ENCODE measurements around the gene ABI2.

Gene ABI2

DNA sequence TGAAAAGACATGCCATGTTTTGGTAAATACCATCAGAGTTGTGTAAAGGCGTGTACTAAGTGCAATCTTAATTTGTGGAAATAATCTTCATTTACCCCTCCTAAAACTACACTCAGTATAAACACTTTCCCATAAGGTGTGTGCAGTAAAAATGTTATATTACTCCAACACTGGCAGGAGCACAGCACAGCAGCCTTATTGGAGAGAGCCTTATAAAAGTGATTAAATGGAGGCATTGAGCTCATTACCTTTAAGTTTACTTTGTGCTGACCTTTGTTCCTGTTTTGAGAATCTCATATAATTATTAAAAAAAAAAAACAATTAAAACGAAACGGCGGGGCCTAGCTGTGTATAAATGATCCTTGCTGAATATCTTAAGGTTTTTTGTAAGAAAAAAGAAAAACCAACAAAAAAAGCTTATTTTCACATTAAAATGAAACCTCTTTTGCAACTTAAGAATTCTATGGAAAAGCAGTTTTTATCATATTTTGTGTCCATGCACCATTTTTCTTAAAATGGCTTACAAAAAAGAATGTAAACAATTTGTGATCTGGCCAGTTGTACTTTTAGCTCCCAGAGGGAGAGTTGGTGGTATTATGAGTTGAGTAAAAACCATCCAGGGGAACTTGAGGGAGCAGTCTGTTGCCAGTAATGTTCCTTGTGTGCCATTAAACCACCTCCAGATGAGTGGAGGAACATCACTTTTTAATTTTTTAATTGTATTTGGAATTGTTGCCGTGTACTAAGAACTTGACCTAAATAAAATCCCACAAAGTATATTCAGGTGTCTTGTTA lies 103.4 kb downstream of the ABI2 start:
- DNase-seq = no peak

DNA sequence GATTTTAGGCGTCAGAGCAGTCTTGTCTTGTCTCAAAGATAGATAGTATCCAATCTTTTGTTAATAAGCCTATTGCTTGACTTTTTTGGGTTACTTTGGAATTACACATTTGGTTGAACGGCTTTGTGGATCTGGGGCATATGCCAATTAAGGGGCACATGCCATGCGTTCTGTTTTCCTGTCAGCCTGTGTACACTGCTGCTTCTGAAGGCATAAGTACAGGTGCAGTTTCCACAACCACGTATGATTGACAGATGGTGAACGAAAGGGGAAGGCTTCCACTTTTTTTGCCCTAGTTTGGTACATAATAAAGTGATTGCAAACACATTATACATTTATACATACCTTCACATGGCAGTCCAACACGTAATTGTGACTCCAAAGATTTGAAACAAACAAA lies 104.6 kb downstream of the ABI2 start:
- no peak for DNase-seq

DNA sequence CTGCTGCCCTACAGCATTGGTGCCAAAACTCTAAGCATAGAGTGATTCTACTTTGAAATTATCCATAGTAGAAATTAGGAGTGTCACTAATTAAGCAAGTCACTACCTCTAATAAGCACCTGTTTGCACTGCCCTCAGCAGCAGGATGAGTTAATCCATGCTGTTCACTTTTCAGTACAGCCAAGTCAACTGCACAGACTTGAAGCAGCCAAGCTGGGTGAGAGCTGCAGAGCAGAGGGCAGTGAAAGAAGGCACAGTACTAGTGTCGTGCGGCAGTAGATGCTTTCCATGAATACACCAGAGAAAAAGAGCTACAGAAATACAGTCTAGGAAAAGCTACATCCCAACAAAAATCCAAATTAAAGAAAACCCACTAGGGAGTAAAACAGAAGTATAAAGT lies 108.3 kb downstream of the ABI2 start:
- DNase-seq = no peak

DNA sequence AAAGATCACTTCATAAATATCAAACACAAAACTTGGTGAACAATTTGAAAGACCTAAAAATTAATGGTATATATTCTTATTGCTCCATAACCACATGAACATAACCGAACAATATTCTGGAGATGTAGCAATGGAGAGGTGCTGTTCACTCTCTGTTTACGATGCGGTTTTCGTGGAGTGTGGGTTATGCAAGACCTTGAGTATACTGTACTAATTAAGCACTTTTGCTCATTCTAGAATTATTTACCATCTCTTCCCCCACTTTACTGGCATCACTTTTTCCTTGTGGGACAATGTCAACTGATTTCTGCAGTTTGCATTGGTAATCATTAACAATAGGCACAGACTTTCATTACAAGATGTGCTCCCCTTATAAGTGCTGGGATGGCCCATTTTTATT lies 109.3 kb downstream of the ABI2 start:
- DNase-seq = no peak

DNA sequence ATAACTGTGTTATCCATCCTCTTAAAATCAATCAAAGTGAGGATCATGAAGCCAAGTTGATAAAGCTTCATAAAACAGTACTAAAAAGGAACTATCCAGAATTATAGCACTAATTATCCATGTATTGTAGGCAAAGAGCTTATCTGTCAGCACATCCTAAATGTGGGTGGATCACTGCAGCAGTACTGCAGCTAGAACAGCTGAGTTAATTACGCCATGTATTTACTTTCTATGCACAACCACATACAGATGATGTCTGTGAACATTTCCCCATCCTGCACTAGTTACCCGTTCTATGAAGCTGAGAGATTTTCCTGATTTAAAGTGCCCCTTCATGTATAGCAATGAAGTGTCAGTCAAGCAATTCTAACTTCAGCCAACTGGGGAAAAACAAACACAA lies 110.3 kb downstream of the ABI2 start:
- DNase-seq = no peak

DNA sequence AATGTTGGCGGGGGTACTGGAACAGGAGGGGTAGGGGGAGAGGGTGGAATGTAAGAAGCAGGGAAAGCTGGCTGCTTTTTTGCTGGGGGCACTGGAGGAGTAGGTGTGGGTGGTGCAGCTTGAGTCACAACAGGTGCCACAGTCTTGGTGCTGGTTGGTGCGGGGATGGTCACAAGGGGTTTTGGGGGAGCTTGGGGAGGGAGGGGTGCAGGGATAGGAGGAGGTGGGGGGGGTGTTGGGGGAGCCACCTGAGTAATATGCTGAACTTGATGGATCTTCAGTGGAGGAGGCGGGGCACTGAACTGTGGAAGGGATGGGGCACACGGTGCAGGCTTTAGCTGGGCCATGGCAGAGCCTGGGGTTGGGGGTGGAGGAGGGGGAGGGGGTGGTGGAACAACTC lies 112.5 kb downstream of the ABI2 start:
- no peak for DNase-seq

DNA sequence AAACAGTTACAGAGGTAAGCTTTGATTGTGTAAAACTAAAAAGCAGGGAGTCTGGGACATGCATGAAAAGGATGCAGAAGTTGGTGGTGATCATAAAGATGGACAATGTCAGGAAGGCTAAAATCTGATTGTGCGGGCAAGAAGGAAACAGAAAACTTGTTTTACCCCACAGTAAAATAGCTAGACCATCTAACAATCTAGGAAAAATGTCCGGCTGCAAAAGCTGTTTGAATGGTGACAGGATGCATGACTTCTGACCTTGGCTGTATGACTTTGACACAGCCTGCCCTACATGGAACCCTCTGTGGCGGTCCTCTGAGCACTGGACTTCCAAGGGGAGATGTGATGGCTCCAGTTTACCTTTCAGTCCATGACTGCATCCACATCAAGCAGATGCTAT lies 113.3 kb downstream of the ABI2 start:
- no peak for DNase-seq

DNA sequence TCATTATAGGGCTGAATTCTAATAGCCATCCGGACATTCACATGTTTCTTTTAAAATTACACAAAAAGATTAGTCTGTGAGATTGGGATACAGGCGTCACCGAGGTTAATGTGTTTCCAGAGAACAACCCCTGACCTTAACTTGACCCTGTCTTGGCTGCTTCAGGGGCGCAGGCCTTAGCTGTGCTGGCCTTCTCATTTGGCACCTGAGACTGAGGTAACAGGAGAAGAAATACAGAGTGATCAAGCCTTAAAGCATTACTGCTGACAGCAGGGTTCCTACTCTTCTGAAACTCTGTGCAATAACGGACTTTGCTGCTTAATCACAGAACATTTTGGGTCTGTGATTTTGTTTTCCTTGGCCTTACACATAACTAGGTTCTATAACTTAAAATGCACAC lies 114.3 kb downstream of the ABI2 start:
- DNase-seq = no peak

DNA sequence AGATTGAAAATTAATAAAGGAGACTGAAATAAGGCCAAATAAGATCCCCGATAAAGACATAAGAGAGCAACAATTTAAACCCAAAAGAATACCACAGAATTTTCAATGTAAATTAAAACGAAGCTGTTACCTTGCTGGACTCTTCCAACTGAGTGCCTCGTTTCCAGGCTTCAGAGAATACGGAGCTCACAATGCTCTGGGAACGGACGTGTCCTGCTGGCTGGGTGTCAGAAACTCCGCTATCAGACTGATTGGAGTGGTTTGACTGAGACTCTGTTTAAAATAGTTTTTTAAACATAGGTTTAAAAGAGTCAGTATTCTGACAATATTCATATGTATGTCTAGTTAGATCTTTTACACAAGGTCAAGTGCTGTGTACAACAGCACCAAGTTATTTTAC lies 116.5 kb downstream of the ABI2 start:
- no peak for DNase-seq

DNA sequence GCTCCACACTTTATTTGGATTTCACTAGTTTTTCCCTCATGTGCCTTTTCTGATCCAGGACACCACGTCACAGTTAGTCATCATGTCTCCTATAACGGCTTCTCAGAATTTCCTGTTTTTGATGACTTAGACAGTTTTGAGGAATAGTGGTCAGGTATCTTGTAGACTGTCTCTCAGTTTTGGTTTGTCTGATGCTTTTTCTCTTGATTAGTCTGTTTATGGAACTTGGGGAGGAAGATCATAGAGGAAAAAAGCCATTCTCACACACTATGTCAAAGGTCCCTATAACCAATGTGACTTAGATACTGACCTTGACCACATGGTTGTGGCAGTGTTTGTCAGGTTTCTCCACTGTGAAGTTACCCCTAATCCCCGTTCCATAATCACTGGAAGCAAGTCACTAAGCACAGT lies 117.9 kb downstream of the ABI2 start:
- no peak for DNase-seq

DNA sequence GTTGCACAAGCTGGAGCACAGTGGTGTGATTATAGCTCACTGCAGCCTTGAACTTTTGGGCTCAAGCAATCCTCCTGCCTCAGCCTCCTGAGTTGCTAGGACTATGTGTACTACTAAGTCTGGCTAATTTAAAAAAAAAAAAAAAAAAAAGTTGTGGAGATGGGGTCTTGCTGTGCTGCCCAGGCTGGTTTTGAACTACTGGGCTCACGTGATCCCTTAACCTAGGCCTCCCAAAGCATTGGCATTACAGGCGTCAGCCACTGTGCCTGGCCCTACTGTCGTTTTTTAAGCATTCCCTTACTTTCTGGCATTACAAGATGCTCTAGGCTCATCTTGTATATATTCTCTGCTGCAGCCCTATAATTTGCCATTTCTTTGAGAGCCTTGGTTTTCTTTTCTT lies 118.6 kb downstream of the ABI2 start:
- no peak for DNase-seq

DNA sequence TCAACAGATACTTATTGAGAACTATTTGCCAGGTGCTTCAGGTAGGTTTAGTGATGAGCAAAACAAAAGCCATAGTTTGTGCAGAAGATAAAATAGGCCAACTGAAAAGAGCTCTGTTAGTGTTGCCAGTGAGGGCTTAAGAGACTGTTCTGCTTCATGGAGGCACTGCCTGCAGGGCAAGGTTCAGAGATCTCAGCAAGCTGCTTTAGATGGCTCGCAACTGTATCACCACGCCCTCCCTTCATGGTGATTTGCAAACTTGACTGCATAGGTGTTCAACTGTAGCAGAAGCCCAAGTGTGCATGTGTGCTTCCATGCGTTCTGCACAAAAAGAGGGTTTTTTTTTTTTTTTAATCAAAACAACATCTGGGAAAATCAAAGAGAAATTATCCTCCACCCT lies 122.4 kb downstream of the ABI2 start:
- no peak for DNase-seq

DNA sequence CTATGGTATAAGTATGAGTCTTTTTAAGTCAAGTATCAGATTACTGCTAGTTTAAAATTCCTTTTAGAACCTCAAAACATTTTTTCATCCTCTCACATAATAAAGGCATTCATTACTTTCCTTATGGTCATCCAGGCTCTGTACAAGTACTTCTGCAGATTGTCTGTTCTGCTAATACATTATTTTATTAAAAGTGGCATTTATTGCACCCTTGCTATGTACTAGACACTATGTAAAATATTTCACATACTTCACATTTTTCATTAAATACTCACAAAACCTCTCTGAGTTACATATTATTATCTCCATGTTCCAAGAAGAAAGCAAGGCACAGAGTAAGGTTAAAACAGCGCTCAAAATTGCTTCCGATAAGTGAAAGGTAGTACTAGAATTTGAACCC lies 122.8 kb downstream of the ABI2 start:
- DNase-seq = no peak

DNA sequence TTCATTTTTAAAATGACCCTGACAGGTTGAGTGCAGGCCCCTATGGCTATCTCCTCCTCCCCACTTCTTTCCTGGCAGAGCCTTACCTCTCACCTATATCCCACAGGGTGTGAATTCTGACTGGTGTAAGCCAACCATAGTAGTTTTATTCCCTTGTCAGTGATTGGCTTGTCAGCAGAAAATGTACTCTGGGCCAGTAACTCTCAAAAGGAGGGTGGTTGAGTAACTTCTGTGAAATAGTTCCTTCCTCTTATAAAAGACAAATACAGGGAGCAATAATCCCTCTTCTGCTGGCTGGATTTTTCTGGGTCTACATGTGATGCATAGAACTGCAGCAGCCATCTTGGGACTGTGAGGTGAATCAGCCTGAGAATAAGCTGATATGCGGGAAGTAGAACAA lies 123.5 kb downstream of the ABI2 start:
- no peak for DNase-seq

DNA sequence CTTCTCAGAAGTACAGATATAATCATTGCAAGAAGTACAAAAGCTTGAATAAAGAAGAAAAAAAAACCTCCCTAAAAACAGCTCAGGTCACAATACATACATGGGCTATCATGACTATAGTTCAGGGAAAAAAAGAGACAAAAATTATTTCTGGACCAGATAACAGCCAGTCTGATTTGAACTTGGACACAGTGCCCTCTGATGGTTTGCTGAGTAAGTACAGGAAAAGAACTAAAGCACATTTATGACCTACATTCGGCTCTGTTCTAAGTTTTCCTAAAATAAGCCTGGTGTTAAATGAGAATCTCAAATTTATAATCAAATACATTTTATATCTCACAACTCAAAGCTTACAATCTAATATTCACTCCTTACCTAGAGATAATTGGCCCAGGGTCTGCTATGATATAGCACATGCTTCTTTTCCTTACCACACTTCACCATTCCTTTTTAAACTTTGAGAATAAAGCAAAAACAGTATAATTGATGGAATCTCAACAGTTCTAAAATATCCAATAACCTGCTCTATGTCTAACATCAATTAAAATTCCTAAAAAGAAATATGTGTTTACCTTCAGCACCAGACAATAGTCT lies 125.8 kb downstream of the ABI2 start:
- peak; percentile 8 to 21 for DNase-seq

DNA sequence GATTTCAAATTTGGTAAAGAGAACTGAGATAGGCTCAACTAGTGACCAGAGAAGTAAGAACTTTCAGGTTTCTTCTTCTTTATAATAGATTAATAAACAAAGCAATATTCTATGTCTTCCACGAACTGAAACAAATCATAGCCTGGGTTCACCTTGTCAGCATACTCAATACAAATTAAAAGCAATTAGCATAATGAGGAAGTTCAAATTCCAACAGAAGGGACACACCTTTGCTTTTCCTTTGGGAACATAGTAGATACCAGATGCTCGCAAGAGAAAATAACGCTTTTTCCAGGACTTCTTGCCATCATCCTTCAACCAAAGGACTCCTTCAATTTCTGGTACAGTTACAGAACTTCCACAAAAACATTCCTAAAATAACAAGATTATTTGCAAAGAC lies 127.0 kb downstream of the ABI2 start:
- DNase-seq = no peak

DNA sequence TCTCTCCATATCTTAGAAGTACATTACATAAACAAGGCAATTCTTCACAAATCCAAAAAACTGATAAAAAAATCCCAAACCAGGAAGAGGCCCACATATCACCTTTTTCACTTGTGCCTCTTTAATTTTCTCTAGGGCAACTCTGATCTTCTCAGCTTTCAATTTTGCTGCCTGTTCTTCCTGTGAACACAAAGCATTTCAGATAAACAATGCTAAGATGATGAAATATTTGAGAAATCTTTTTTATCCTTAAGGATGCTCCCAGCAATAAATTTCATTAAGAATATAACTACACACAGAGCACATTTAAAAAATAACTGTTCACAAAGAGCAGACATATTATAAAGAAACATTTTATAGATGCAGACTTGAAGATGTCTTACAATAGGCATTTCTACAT lies 133.6 kb downstream of the ABI2 start:
- no peak for DNase-seq

DNA sequence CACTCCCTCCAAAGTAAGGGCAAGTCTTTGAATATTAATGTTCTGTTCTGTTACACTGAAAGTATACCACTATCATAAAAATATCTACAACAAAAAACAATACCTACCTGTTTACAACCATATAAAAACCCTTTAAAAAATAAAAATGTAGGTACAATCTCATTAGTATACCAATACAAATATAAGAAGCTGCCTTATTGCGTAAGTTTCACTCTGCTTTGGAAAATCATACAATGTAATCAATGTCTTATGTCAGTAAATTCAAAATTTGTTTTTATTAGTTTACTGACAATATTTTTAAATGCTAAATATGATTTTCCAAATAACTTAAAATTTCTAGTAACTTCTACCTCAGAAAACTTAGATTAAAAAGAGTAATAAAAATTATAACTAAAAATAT lies 134.1 kb downstream of the ABI2 start:
- no peak for DNase-seq

DNA sequence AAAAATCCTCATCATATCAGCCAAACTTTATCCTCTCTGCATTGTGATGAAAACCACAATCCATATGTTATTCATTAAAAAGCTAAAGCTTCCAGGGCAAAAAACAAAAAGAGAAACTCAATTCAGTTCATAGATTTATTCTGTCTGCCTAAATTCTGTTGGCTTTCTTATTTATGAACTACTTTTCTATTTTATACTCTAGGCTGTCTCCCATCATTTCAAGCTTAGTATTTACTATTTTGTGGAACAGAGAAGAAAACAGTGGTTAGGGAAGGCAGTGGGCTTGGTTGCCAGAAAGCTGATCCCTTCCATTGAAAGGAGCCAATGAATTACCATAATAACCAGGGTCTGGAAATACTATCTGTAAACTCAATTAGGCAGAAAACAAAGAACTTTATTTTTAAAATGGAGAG lies 135.1 kb downstream of the ABI2 start:
- no peak for DNase-seq

DNA sequence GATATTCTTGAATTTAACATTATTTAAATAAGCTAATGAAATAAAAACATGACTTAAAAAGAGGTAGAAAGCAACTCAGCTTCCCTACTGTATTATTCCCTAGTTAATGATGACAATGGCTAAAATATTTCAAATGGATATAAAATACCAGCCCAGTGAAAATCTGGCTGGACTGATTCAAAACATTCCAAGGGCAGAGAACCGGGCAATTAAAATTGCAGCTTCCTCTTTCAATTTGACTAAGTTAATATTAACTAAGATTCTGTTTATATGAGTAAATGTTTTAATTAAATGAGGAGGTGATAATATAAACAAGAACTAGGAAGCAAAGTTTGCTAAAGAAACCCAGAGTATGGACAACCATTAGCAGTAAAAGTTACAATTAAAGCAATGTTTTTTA lies 141.4 kb downstream of the ABI2 start:
- DNase-seq = no peak

DNA sequence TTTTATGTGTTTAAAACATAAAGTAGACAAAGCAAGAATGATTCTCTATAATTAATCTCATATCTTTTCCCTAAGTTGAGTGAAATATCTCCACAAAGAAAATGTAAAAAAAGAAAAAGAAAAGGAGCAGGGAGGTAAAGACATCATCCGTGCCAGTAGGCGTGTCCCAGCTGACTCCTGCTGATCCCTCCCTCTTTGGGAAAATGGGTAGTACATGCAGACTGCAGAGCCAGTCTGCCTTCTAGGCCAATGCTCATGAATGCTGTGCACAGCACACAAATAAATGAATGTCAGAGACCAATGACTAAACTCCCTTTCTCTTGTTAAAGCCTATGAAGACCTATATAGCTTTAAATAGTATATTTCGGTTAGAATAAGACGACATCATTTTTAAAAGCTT lies 142.2 kb downstream of the ABI2 start:
- DNase-seq = no peak

DNA sequence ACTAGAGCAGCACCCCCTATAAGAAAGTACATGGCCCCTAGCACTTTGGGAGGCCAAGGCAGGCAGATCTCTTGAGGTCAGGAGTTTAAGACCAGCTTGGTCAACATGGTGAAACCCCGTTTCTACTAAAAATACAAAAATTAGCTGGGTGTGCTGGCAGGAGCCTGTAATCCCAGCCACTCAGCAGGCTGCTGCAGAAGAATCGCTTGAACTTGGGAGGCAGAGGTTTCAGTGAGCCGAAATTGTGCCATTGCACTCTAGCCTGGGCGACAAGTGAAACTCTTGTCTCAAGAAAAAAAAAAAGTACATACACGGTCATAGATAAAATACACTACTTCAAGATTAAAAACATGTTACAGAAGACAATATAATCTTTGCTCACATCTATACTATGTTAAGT lies 143.1 kb downstream of the ABI2 start:
- no peak for DNase-seq

DNA sequence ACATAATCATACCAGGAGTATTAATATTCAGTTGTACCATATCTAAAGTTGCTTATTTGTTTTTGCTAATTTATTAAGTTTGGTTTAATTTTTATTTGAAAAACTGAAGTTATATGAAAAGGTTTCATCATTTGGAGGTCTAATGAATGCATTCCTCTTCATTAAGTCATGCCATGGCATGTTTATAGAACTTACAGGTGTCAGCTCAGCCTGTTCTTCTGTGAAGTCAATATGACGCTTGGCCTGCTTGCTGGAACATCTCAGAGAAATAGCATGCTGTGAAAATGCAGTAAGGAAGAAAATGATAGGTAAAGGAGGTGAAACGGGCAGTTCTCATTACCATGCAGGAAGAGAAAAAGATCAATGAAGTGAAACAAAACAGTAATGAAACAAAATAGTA lies 148.7 kb downstream of the ABI2 start:
- no peak for DNase-seq

DNA sequence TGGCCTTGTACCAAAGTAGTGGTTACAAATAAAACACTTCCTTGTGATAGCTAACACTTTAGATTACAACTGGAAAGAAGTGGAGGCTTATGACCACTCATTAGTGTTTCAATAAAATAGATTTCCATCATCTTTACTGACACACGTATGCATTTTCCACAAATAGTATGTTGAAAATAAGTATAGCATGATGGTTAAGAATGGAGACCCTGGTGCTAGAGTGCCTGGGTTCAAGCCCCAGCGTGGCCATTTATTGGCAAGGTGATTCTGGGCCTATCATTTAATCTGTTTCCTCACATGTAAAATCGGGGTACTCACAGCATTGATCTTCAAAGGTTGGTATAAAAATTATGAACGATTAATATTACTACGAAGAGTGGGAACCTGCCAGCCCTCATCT lies 152.4 kb downstream of the ABI2 start:
- no peak for DNase-seq

Measured in stimulated activated CD4-positive, alpha-beta T cell treated with anti-CD3 and anti-CD28 coated beads, Interleukin-2, amount 100 ng/mL, for 48 hours (primary cell).